Spleen (tissue), 11 donors: ENCODE results near the gene OR1J4. TPM values are rescaled to one million over a fixed set of nuclear protein-coding genes. Genes with fewer than 3 reads are reported as not detected.

ENCODE experiments used
- DNase-seq: peaks from one replicate; pipeline ENCODE4 v3.0.0-alpha.2; 2020
- H3K27ac ChIP-seq, 8 donors: fragments of 200-600 bp; sonication (generic) in 7 of 8; 1 replicate in 4 of 8; 2 replicates in 4 of 8; pipeline versions ENCODE4 v1.5.0 to v1.8.0; 2016 to 2021; ENCODE audit warnings: inconsistent platforms in 4 of 8, mild to moderate bottlenecking in 4 of 8, moderate library complexity in 1 of 8
- H3K27me3 ChIP-seq, 7 donors: fragments of 200-600 bp; sonication (generic) in 6 of 7; replicated peaks in 1 of 7; 1 replicate in 4 of 7; 2 replicates in 3 of 7; pipeline versions ENCODE4 v1.5.0 to v1.8.0; 2016 to 2021; ENCODE audit warnings: inconsistent platforms in 3 of 7, mild to moderate bottlenecking in 1 of 7
- H3K36me3 ChIP-seq, 6 donors: fragments of 200-600 bp; sonication (generic) in 5 of 6; 1 replicate in 4 of 6; 2 replicates in 2 of 6; pipeline versions ENCODE4 v1.5.0 to v1.8.0; 2016 to 2021; ENCODE audit warnings: inconsistent platforms in 2 of 6
- H3K4me1 ChIP-seq, 6 donors: fragments of 200-600 bp; sonication (generic) in 5 of 6; 1 replicate in 3 of 6; 2 replicates in 3 of 6; pipeline versions ENCODE4 v1.5.0 to v1.8.0; 2016 to 2021; ENCODE audit warnings: inconsistent platforms in 3 of 6
- H3K4me3 ChIP-seq, 8 donors: fragments of 200-600 bp; sonication (generic) in 7 of 8; 1 replicate in 4 of 8; 2 replicates in 4 of 8; pipeline versions ENCODE4 v1.5.0 to v1.8.0; 2016 to 2021; ENCODE audit warnings: inconsistent platforms in 4 of 8, mild to moderate bottlenecking in 4 of 8, moderate library complexity in 2 of 8
- H3K9me3 ChIP-seq, 8 donors: fragments of 200-600 bp; sonication (generic) in 7 of 8; 1 replicate in 4 of 8; 2 replicates in 4 of 8; pipeline versions ENCODE4 v1.5.0 to v1.8.0; 2016 to 2021; ENCODE audit warnings: inconsistent platforms in 4 of 8
- POLR2A ChIP-seq, 3 donors: fragments of 450-650 bp; IDR thresholded peaks; one replicate each; pipeline ENCODE4 v1.5.1; 2017; ENCODE audit warnings: antibody characterized with exemption in 3 of 3, mild to moderate bottlenecking in 1 of 3
- POLR2AphosphoS5 ChIP-seq, 3 donors: sonication (generic); formaldehyde crosslinking; IDR thresholded peaks; one replicate each; pipeline ENCODE4 v1.5.1; 2017; ENCODE audit warnings: antibody characterized with exemption in 3 of 3
- WGBS, 5 donors: extraction: QIAGEN DNeasy Blood & Tissue Kit in 3 of 5; methylation state at CpG; one replicate each; pipeline versions ENCODE4 v1.1.5 to v1.1.7; 2013 to 2018; 5-methylcytosine and 5-hydroxymethylcytosine counted together
- intact Hi-C: fragments of 100-400 bp; cut with DNase I; formaldehyde crosslinking; loops from one replicate; pipeline ENCODE4 v1.15.0; 2023; ENCODE audit warnings: low total_unique reads
- polyA plus RNA-seq, 3 donors: library from polyadenylated mRNA; stranded (reverse); fragments of 200-250 nt; gene quantifications; one replicate each; pipeline ENCODE4 v1.2.1, GENCODE V29; 2013
- total RNA-seq, 7 donors: library from RNA; depleted of rRNA in 3 of 7; stranded (reverse); fragments of >200 nt in 3 of 7; fragmentation: NEBNext Ultra II Directional in 4 of 7; extraction: Animal tissue kit (Norgen Biotek cat#: 25700) in 4 of 7; gene quantifications; one replicate each; pipeline versions ENCODE4 v1.1.0 to v1.2.1, GENCODE V29; 2016 to 2021
- TF ChIP-seq, protein P1 (sequence below), 11 experiments: fragments of 200-600 bp in 7 of 11; fragments of 450-650 bp in 4 of 11; sonication (generic) in 4 of 11; IDR thresholded peaks in 8 of 11; conservative IDR thresholded peaks in 3 of 11; 1 replicate in 7 of 11; 2 replicates in 4 of 11; pipeline versions ENCODE4 v1.4.0 to v1.8.0; 2016 to 2021; ENCODE audit warnings: antibody characterized with exemption in 11 of 11, inconsistent platforms in 4 of 11, mild to moderate bottlenecking in 1 of 11
- donor health status: healthy with polysubstance abuse.
- donor health status: DM: no; HTN: no; CAD: no; lungs with moderate emphysema.
- donor health status: DM: no; HTN: no; CAD: no.
- donor health status: Bipolar disorder and iron deficiency.
- donor health status: healthy.
- donor health status: DM: no; HTN: no; CAD: no.
- donor health status: DM: yes; HTN: yes; CAD: no.

The OR1J4 gene
- total and polyA plus RNA-seq, 10 donors, result not detected

DNA sequence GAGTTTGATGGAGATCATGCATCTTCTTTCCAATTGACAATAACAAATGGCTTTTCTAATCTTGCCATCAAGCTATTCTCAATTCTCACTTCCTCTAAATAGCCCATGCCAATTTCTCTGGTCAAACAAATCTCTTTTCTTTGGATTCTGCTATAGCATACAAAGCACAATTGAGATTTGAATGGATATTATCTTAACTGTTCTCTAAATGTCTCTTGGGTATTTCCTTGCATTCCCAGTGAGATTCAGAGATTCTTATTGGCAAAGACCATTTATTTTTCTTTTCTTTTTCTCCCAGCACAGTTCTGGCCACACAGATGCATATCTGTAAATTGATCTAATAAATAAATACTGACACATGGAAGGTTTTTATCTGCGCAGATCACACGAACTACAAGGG is 33.9 kb downstream of the OR1J4 start, which contains the start of gene OR1N2:
TSS of gene OR1N2 (plus strand) at position 301 of the 400 bp plus-strand sequence. CDS start 100 bp downstream, outside the sequence.
- intact Hi-C loops, result no loop called here
- no peaks in the 10 kb centered on the region for H3K9me3 ChIP-seq
- no peak for DNase-seq
- 73 to 86% (median 75%) methylated on average over 2 of the region's 2 CpGs for WGBS, 5 donors
- H3K27ac ChIP-seq, result no peak within 1 kb of the TSS
- H3K4me3 ChIP-seq, result no peak within 1 kb of the TSS
- H3K27me3 ChIP-seq, result peaks cover 0 to 6% (median 0%) of the 10 kb centered on the region in 7 donors
- H3K36me3 ChIP-seq, result no peaks in the 10 kb centered on the region
- H3K4me1 ChIP-seq, result no peaks in the 10 kb centered on the region
- no peak for TF ChIP-seq POLR2AphosphoS5 (IDR thresholded peaks at IDR 0.05)
- TF ChIP-seq POLR2A (IDR thresholded peaks at IDR 0.05), result no peak
- TF ChIP-seq, protein P1, sequence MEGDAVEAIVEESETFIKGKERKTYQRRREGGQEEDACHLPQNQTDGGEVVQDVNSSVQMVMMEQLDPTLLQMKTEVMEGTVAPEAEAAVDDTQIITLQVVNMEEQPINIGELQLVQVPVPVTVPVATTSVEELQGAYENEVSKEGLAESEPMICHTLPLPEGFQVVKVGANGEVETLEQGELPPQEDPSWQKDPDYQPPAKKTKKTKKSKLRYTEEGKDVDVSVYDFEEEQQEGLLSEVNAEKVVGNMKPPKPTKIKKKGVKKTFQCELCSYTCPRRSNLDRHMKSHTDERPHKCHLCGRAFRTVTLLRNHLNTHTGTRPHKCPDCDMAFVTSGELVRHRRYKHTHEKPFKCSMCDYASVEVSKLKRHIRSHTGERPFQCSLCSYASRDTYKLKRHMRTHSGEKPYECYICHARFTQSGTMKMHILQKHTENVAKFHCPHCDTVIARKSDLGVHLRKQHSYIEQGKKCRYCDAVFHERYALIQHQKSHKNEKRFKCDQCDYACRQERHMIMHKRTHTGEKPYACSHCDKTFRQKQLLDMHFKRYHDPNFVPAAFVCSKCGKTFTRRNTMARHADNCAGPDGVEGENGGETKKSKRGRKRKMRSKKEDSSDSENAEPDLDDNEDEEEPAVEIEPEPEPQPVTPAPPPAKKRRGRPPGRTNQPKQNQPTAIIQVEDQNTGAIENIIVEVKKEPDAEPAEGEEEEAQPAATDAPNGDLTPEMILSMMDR (IDR thresholded peaks at IDR 0.05 in 8 of 11, conservative IDR thresholded peaks at IDR 0.05 in 3 of 11), result no peak

DNA sequence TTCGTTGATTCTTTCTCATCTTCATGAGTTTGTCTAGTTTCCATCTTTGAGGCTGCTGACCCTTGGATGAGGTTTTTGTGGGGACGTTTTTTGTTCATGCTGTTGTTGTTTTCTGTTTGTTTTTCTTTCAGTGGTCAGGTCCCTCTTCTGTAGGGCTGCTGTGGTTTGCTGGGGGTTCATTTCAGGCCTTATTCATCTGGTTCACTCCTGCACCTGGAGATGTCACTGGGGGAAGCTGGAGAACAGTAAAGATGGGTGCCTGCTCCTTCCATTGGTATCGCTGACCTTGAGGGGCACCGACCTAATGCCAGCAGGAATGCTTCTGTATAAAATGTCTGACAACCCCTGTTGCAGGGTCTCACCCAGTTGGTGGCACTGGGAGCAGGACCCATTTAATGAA is 42.5 kb downstream of the OR1J4 start:
- intact Hi-C loops, result no loop called here
- Histone ChIP-seq H3K27me3 (peaks cover 0 to 7% (median 0%) of the 10 kb centered on the region in 7 donors), H3K4me1 (no peaks in the 10 kb centered on the region), H3K27ac (no peak overlapping the region), H3K36me3 (no peaks in the 10 kb centered on the region), H3K4me3 (no peak overlapping the region), H3K9me3 (peaks cover 0 to 10% (median 5%) of the 10 kb centered on the region in 8 donors)
- DNase-seq, result no peak
- 80 to 86% (median 83%) methylated on average over 4 of the region's 4 CpGs for WGBS, 5 donors
- TF ChIP-seq POLR2A (IDR thresholded peaks at IDR 0.05), result no peak
- TF ChIP-seq, protein P1 (IDR thresholded peaks at IDR 0.05 in 8 of 11, conservative IDR thresholded peaks at IDR 0.05 in 3 of 11), result no peak
- no peak for TF ChIP-seq POLR2AphosphoS5 (IDR thresholded peaks at IDR 0.05)

DNA sequence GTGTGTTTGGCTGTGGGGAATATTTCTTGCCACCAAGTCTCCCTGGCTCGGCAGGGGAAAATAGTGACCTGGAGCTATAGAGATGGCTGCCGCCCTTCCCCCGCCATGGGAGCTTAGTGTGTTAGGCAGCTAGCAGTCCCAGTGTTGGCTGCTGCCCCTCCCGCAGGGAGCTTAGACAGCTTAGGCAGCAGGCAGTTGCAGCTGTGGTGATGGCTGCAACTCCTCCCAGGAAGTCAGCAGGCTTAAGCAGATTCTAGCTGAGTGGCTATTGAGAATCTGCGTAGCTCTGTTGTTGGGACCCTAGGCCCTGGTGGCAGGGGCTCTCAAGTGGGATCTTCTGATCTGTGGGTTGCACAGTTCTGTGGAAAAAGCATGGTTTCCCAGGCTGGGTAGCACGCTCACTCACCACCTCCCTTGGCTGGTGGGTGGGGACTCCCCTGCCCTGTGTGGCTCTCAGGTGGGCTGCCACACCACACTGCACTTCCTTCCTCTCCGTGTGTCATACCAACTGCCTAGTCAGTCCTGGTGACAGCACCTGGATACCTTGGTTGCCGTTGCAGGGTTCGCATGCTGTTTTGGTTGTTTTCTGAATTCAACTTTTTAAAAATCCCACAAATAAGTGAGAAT is 43.3 kb downstream of the OR1J4 start:
- intact Hi-C loops, result no loop called here
- no peak overlapping the region for H3K4me3 ChIP-seq
- peaks cover 0 to 7% (median 0%) of the 10 kb centered on the region in 7 donors for H3K27me3 ChIP-seq
- H3K4me1 ChIP-seq, result no peaks in the 10 kb centered on the region
- no peak overlapping the region for H3K27ac ChIP-seq
- peaks cover 0 to 10% (median 5%) of the 10 kb centered on the region in 8 donors for H3K9me3 ChIP-seq
- TF ChIP-seq POLR2A (IDR thresholded peaks at IDR 0.05), result no peak
- whole genome bisulfite sequencing, 5 donors, result 43 to 61% (median 48%) methylated on average over 4 to 9 of the region's 9 CpGs
- no peaks in the 10 kb centered on the region for H3K36me3 ChIP-seq
- no peak for DNase-seq

DNA sequence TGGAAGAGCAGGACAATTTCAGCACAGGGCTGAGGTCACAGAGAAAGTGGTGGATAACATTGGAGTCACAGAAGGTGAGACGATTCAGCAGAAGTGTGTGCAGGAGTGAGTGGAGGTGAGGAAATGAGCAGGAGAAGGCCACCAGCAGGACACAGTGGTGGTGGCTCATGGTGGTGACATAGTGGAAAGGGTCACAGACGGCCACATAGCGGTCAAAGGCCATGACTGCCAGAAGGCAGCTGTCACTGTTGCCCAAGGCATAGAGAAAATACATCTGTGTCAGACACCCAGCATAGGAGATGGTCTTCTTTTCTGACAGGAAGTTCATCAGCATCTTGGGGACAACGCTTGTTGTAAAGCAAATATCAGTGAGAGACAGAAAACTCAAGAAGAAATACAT is 49.0 kb downstream of the OR1J4 start:
- 81 to 96% (median 93%) methylated on average over 4 of the region's 4 CpGs for WGBS, 5 donors
- H3K27ac ChIP-seq, result no peak overlapping the region
- no peaks in the 10 kb centered on the region for H3K4me1 ChIP-seq
- peaks cover 0 to 7% (median 0%) of the 10 kb centered on the region in 7 donors for H3K27me3 ChIP-seq
- no peak for TF ChIP-seq POLR2A (IDR thresholded peaks at IDR 0.05)
- no peak for DNase-seq
- no peak overlapping the region for H3K4me3 ChIP-seq
- no peaks in the 10 kb centered on the region for H3K36me3 ChIP-seq
- intact Hi-C loops, result no loop called here
- peaks cover 0 to 10% (median 2%) of the 10 kb centered on the region in 8 donors for H3K9me3 ChIP-seq

Other genes with a start within 250 kb of the OR1J4 start
- 10 to 100 TPM; 13.6 to 18.6 (median 15.3) TPM for gene PTGS1, start 148.1 kb upstream of the OR1J4 start, total RNA-seq
- 1 to 10 TPM; 2.8 to 5.9 (median 4.9) TPM for gene PTGS1, start 148.1 kb upstream of the OR1J4 start, polyA plus RNA-seq
- gene OR1J1, start 41.2 kb upstream of the OR1J4 start, total RNA-seq, result not detected
- not detected for gene OR1J1, start 41.2 kb upstream of the OR1J4 start, polyA plus RNA-seq
- gene OR1J2, start 8.3 kb upstream of the OR1J4 start, total RNA-seq, result not detected
- not detected for gene OR1J2, start 8.3 kb upstream of the OR1J4 start, polyA plus RNA-seq
- not detected for gene OR1N1, start 8.2 kb downstream of the OR1J4 start, total RNA-seq
- gene OR1N1, start 8.2 kb downstream of the OR1J4 start, polyA plus RNA-seq, result not detected
- gene OR1N2, start 34.0 kb downstream of the OR1J4 start, total RNA-seq, result not detected
- not detected for gene OR1N2, start 34.0 kb downstream of the OR1J4 start, polyA plus RNA-seq
- gene OR1L8, start 64.2 kb downstream of the OR1J4 start, total RNA-seq, result 1 to 10 TPM in 2 of 7 donors, under 1 TPM in 5; 0.33 to 1.6 (median 0.92) TPM
- under 1 TPM in 2 of 3 donors, not detected in 1; 0.17 to 0.38 TPM for gene OR1L8, start 64.2 kb downstream of the OR1J4 start, polyA plus RNA-seq
- not detected for gene OR1Q1, start 95.6 kb downstream of the OR1J4 start, total RNA-seq
- gene OR1Q1, start 95.6 kb downstream of the OR1J4 start, polyA plus RNA-seq, result not detected
- gene OR1B1, start 138.5 kb downstream of the OR1J4 start, total RNA-seq, result under 1 TPM in 1 of 7 donors, not detected in 6; 0.60 TPM
- not detected for gene OR1B1, start 138.5 kb downstream of the OR1J4 start, polyA plus RNA-seq
- not detected for gene OR1L1, start 142.6 kb downstream of the OR1J4 start, total RNA-seq
- not detected for gene OR1L1, start 142.6 kb downstream of the OR1J4 start, polyA plus RNA-seq
- gene OR1L3, start 156.0 kb downstream of the OR1J4 start, total RNA-seq, result not detected
- gene OR1L3, start 156.0 kb downstream of the OR1J4 start, polyA plus RNA-seq, result not detected
- not detected for gene OR1L4, start 204.8 kb downstream of the OR1J4 start, total RNA-seq
- not detected for gene OR1L4, start 204.8 kb downstream of the OR1J4 start, polyA plus RNA-seq
- gene OR1L6, start 223.2 kb downstream of the OR1J4 start, total RNA-seq, result not detected
- not detected for gene OR1L6, start 223.2 kb downstream of the OR1J4 start, polyA plus RNA-seq